Gastroesophageal sphincter (tissue), 4 donors: Measurements from ENCODE around the gene ADGRD2. TPM values are rescaled to one million over a fixed set of nuclear protein-coding genes. Genes with fewer than 3 reads are reported as not detected.

Source experiments
- ATAC-seq: fragments of 150-250 bp; one replicate; pipeline ENCODE4 v1.9.1; 2016; ENCODE audit warnings: mild to moderate bottlenecking, moderate library complexity
- H3K27ac ChIP-seq, 4 donors: fragments of 200-600 bp; sonication (generic) in 3 of 4; 1 replicate in 3 of 4; 2 replicates in 1 of 4; pipeline ENCODE4 v1.5.1; 2016 to 2019
- H3K27me3 ChIP-seq: fragments of 200-600 bp; sonication (generic); one replicate; pipeline ENCODE4 v1.5.1; 2019
- H3K36me3 ChIP-seq, 2 donors: fragments of 200-600 bp; sonication (generic); one replicate each; pipeline ENCODE4 v1.5.1; 2019; ENCODE audit warnings: control low read depth in 1 of 2
- H3K4me1 ChIP-seq, 3 donors: fragments of 200-600 bp; sonication (generic); 1 replicate in 2 of 3; 2 replicates in 1 of 3; pipeline ENCODE4 v1.5.1; 2016 to 2019; ENCODE audit warnings: control low read depth in 2 of 3
- H3K4me3 ChIP-seq, 2 donors: fragments of 200-600 bp; sonication (generic); one replicate each; pipeline ENCODE4 v1.5.1; 2019; ENCODE audit warnings: mild to moderate bottlenecking in 1 of 2, moderate library complexity in 1 of 2
- H3K9me3 ChIP-seq, 3 donors: fragments of 200-600 bp; sonication (generic); one replicate each; pipeline ENCODE4 v1.5.1; 2017 to 2019; ENCODE audit warnings: control low read depth in 2 of 3
- EP300 ChIP-seq: sonication (generic); formaldehyde crosslinking; IDR thresholded peaks from one replicate; pipeline ENCODE4 v1.6.1; 2017; ENCODE audit warnings: antibody characterized with exemption, mild to moderate bottlenecking
- POLR2A ChIP-seq, 2 donors: fragments of 450-650 bp; IDR thresholded peaks; one replicate each; pipeline ENCODE4 v1.6.1; 2017; ENCODE audit warnings: antibody characterized with exemption in 2 of 2, mild to moderate bottlenecking in 2 of 2, moderate library complexity in 1 of 2
- POLR2AphosphoS5 ChIP-seq: sonication (generic); formaldehyde crosslinking; IDR thresholded peaks from one replicate; pipeline ENCODE4 v1.6.1; 2017; ENCODE audit warnings: antibody characterized with exemption
- WGBS, 2 donors: methylation state at CpG; one replicate each; pipeline ENCODE4 v1.1.5; 2018; ENCODE audit warnings: low coverage in 1 of 2; 5-methylcytosine and 5-hydroxymethylcytosine counted together
- total RNA-seq, 4 donors: library from RNA; depleted of rRNA; stranded (reverse); fragments of >200 nt; gene quantifications; one replicate each; pipeline ENCODE4 v1.1.0, GENCODE V29; 2016
- TF ChIP-seq, protein P1 (sequence below), 4 experiments: fragments of 200-600 bp in 2 of 4; fragments of 450-650 bp in 2 of 4; sonication (generic) in 1 of 4; IDR thresholded peaks; one replicate each; pipeline ENCODE4 v1.5.1; 2017 to 2019; ENCODE audit warnings: antibody characterized with exemption in 4 of 4, mild to moderate bottlenecking in 2 of 4, moderate library complexity in 2 of 4

Gene ADGRD2
- total RNA-seq, 4 donors from 2014 or later, result not detected

DNA sequence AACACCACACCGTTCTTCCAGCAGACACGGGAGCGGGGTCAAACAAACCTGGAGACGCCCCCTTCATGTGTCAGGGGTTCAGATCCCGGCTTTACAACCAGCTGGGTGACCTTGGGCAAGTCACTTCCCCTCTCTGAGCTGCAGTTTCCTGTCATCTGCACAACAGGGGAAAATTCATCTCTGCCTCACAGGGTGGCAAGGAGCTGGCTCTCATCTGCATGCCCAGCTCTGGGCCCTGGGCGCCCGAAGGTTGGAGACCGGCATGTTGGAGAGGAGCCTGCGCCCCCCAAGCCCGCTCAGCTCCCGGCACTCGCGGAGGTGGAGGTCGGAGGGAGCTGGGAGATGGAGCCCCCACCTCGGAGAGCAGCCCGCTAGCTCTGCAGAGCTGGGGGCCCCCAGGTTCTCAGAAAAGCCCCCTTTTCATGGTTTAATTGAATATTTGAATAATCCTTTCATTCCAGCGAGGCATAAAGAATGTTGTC, 36.6 kb downstream of the ADGRD2 start:
- 21% methylated on average over 7 of the region's 17 CpGs; no CpG with 5 or more reads in 1 of the 2 donors for WGBS, 2 donors
- H3K27ac ChIP-seq, result no peak overlapping the region
- no peak for ATAC-seq
- H3K4me3 ChIP-seq, result no peak overlapping the region
- TF ChIP-seq EP300 (no peak), POLR2A (IDR thresholded peaks at IDR 0.05) (no peak), POLR2AphosphoS5 (no peak)
- TF ChIP-seq, protein P1, sequence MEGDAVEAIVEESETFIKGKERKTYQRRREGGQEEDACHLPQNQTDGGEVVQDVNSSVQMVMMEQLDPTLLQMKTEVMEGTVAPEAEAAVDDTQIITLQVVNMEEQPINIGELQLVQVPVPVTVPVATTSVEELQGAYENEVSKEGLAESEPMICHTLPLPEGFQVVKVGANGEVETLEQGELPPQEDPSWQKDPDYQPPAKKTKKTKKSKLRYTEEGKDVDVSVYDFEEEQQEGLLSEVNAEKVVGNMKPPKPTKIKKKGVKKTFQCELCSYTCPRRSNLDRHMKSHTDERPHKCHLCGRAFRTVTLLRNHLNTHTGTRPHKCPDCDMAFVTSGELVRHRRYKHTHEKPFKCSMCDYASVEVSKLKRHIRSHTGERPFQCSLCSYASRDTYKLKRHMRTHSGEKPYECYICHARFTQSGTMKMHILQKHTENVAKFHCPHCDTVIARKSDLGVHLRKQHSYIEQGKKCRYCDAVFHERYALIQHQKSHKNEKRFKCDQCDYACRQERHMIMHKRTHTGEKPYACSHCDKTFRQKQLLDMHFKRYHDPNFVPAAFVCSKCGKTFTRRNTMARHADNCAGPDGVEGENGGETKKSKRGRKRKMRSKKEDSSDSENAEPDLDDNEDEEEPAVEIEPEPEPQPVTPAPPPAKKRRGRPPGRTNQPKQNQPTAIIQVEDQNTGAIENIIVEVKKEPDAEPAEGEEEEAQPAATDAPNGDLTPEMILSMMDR (IDR thresholded peaks at IDR 0.05), result no peak
- no peaks in the 10 kb centered on the region for H3K9me3 ChIP-seq
- H3K4me1 ChIP-seq, result no peaks in the 10 kb centered on the region
- peaks cover 81% of the 10 kb centered on the region for H3K27me3 ChIP-seq
- no peaks in the 10 kb centered on the region for H3K36me3 ChIP-seq

GRCh38 chr9:124487260-124488182, 37.3 kb downstream of the ADGRD2 start:
- no peak for TF ChIP-seq POLR2AphosphoS5
- no peak for TF ChIP-seq POLR2A (IDR thresholded peaks at IDR 0.05)
- no peak for TF ChIP-seq EP300
- TF ChIP-seq, protein P1 (IDR thresholded peaks at IDR 0.05), result no peak
- WGBS, 2 donors, result 33 to 38% methylated on average over 4 to 13 of the region's 40 CpGs
- no peaks in the 10 kb centered on the region for H3K4me1 ChIP-seq
- no peak overlapping the region for H3K27ac ChIP-seq
- ATAC-seq, result no peak
- no peak overlapping the region for H3K4me3 ChIP-seq
- no peaks in the 10 kb centered on the region for H3K9me3 ChIP-seq
- H3K36me3 ChIP-seq, result no peaks in the 10 kb centered on the region
- peaks cover 81% of the 10 kb centered on the region for H3K27me3 ChIP-seq

DNA sequence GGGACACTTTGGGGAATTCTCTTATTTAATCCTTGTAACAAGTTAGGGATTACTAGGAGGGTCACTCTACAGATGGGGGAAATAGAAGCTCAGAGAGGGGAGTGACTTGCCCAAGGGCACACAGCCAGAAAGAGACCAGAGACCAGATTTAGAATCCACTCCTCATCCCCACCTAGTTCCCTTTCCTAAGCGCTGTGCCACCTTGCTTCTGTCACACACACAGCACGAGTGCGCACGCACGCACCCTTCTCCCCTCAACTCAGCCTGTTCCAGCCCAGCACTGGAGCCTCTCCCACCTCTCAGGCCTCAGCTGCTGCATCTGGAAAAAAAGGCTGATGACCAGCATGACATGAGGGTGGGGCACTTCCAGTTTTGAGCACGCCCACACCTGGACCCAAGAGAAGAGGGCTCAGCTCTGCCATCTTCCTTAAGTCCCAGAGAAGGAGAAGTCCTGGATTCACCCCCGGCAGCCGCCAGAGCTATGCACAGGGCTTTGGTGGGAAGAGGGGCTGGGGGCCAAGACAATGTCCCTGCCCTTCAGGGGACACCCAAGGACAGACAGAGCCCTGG, 38.5 kb downstream of the ADGRD2 start:
- Histone ChIP-seq H3K27me3 (peaks cover 88% of the 10 kb centered on the region), H3K4me3 (no peak overlapping the region), H3K9me3 (no peaks in the 10 kb centered on the region), H3K4me1 (no peaks in the 10 kb centered on the region), H3K36me3 (no peaks in the 10 kb centered on the region), H3K27ac (no peak overlapping the region)
- ATAC-seq, result no peak
- TF ChIP-seq POLR2AphosphoS5, result no peak
- TF ChIP-seq EP300, result no peak
- no peak for TF ChIP-seq POLR2A (IDR thresholded peaks at IDR 0.05)
- TF ChIP-seq, protein P1 (IDR thresholded peaks at IDR 0.05), result no peak
- 90 to 91% methylated on average over 1 to 3 of the region's 8 CpGs for WGBS, 2 donors

DNA sequence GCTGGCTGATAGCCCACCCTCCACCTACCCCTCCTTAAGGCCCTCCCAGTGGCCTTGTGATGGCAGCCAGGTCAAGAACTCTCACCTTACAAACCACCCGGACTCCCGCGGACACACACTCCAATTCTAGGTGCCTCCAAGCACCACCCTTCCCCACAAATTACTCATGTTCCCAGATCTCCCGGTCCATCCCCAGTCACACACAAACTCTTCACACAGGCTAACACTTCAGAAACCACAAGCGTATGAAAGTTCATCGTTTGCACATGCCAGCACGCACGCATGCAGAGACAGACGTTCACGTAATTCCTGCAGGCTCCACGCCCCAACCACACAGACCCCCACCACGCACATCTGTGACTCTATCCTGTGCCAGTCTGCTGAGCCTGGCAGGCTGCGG, 39.0 kb downstream of the ADGRD2 start:
- peaks cover 93% of the 10 kb centered on the region for H3K27me3 ChIP-seq
- H3K4me1 ChIP-seq, result no peaks in the 10 kb centered on the region
- H3K36me3 ChIP-seq, result no peaks in the 10 kb centered on the region
- 66% methylated on average over 5 of the region's 13 CpGs; no CpG with 5 or more reads in 1 of the 2 donors for WGBS, 2 donors
- TF ChIP-seq POLR2A (IDR thresholded peaks at IDR 0.05), result no peak
- TF ChIP-seq EP300, result no peak
- no peak for TF ChIP-seq POLR2AphosphoS5
- TF ChIP-seq, protein P1 (IDR thresholded peaks at IDR 0.05), result no peak
- no peaks in the 10 kb centered on the region for H3K9me3 ChIP-seq
- no peak overlapping the region for H3K4me3 ChIP-seq
- no peak overlapping the region for H3K27ac ChIP-seq
- no peak for ATAC-seq
